ENCODE data around the gene MAFG. TPM values are rescaled to one million over a fixed set of nuclear protein-coding genes. Genes with fewer than 3 reads are reported as not detected.

MAFG gene
- total and polyA plus RNA-seq, 2 donors (not counting 1 experiment from before 2014, with no cell fraction given), result 11.3 to 20.6 TPM

DNA sequence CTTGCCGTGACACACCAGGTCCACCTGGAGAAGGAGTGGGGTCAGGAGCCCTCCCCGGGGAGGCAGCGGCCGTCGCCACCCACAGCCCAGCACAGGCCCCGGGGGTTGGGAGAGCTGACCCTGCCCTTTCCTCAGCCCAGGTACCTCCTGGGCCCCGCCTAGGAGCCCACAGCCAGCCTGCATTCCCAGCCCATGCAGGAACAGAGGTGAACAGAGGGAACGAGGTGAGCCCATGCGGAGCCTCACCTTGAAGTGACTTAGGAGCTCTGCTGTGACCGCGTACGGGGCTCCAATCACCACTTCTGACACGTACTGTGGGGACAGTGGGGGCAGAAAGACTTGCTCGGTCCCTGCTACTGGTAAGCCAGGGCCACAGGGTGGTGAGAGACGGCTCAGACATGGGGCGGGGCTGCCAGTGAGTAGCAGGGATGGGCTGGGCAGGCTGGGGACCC lies 22.1 kb downstream of the MAFG start:
- H3K4me3 ChIP-seq (replicated peaks in 1 of 4; ENCODE audit: control extremely low read depth in 1 of 4, insufficient read depth in 1 of 4, low read depth in 3 of 4, low read length in 4 of 4), result no peak overlapping the region
- H3K27ac ChIP-seq (ENCODE audit: insufficient read depth, low read length), result no peak overlapping the region
- DNase-seq (ENCODE audit: low read depth in 2 of 2), result no peak
- H3K79me2 ChIP-seq (ENCODE audit: control insufficient read depth, insufficient read depth, low read length), result peaks cover 4% of the 10 kb centered on the region
- TF ChIP-seq, protein P1, sequence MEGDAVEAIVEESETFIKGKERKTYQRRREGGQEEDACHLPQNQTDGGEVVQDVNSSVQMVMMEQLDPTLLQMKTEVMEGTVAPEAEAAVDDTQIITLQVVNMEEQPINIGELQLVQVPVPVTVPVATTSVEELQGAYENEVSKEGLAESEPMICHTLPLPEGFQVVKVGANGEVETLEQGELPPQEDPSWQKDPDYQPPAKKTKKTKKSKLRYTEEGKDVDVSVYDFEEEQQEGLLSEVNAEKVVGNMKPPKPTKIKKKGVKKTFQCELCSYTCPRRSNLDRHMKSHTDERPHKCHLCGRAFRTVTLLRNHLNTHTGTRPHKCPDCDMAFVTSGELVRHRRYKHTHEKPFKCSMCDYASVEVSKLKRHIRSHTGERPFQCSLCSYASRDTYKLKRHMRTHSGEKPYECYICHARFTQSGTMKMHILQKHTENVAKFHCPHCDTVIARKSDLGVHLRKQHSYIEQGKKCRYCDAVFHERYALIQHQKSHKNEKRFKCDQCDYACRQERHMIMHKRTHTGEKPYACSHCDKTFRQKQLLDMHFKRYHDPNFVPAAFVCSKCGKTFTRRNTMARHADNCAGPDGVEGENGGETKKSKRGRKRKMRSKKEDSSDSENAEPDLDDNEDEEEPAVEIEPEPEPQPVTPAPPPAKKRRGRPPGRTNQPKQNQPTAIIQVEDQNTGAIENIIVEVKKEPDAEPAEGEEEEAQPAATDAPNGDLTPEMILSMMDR (conservative IDR thresholded peaks at IDR 0.05 in 1 of 2, IDR thresholded peaks at IDR 0.05 in 1 of 2; ENCODE audit: low read depth in 1 of 2, low read length in 2 of 2), result no peak
- TF ChIP-seq EZH2 (IDR thresholded peaks at IDR 0.05; ENCODE audit: low read length, missing control alignments), result no peak
- H2AFZ ChIP-seq (ENCODE audit: low read length), result no peak overlapping the region
- H3K9ac ChIP-seq (ENCODE audit: insufficient read depth, low read length), result no peak overlapping the region
- H3K9me3 ChIP-seq (ENCODE audit: control insufficient read depth, insufficient read depth, low read depth, low read length), result no peaks in the 10 kb centered on the region
- H3K27me3 ChIP-seq (ENCODE audit: control insufficient read depth, insufficient read depth, low read length), result no peaks in the 10 kb centered on the region
- peaks cover 5% of the 10 kb centered on the region for H3K4me1 ChIP-seq (ENCODE audit: control insufficient read depth, extremely low read depth, insufficient read depth, low read length)
- no peaks in the 10 kb centered on the region for H4K20me1 ChIP-seq (ENCODE audit: control insufficient read depth, extremely low read depth, insufficient read depth, low read length)
- H3K36me3 ChIP-seq (ENCODE audit: control insufficient read depth, insufficient read depth, low read length), result peaks cover 26% of the 10 kb centered on the region
- H3K4me2 ChIP-seq (ENCODE audit: extremely low read depth, insufficient read depth, low read length), result no peak overlapping the region

DNA sequence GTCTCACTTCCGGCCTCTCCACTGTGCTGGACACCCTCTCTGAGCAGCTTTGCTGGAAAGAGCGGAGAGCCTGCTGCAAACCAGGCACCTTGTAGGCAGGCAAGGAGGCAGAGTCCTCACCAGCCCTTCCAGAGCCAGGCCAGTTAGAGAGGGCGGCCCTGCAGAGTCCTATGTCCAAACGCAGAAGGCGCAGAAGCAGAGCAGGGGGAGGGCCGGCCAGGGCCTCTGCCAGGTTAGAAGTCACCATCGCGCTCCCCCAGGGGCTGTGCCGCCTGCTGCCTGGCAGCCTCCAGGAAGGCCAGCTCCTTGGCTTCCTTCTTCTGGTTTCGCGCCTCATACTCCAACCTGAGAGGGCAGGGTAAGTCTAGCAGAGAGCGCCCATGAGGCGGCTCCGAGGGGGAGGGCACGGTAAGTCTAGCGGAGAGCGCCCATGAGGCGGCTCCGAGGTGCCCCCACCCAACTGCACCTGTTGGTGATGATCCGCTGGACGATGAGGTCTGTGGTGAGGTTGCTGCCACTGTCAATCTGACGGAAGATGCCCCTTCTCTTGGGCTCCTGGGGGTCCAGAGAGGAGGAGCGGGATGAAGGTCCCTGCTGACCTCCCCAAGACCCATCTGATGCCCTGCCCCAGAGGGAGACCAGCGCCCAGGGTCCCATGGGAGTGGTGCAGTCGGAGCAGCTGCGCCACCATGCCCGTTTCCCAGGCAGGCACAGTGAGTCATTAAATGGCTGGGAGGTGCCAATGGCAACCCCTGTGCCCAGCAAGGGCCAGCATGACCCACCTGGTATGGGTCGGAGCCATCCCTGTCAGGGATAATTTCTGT lies 22.7 kb downstream of the MAFG start:
- H3K9ac ChIP-seq (ENCODE audit: insufficient read depth, low read length), result no peak overlapping the region
- peaks cover under 1% of the 10 kb centered on the region for H3K4me1 ChIP-seq (ENCODE audit: control insufficient read depth, extremely low read depth, insufficient read depth, low read length)
- H3K27me3 ChIP-seq (ENCODE audit: control insufficient read depth, insufficient read depth, low read length), result no peaks in the 10 kb centered on the region
- H3K79me2 ChIP-seq (ENCODE audit: control insufficient read depth, insufficient read depth, low read length), result no peaks in the 10 kb centered on the region
- no peak overlapping the region for H3K27ac ChIP-seq (ENCODE audit: insufficient read depth, low read length)
- no peak for DNase-seq (ENCODE audit: low read depth in 2 of 2)
- TF ChIP-seq EZH2 (IDR thresholded peaks at IDR 0.05; ENCODE audit: low read length, missing control alignments), result no peak
- TF ChIP-seq, protein P1 (conservative IDR thresholded peaks at IDR 0.05 in 1 of 2, IDR thresholded peaks at IDR 0.05 in 1 of 2; ENCODE audit: low read depth in 1 of 2, low read length in 2 of 2), result no peak
- no peaks in the 10 kb centered on the region for H4K20me1 ChIP-seq (ENCODE audit: control insufficient read depth, extremely low read depth, insufficient read depth, low read length)
- H3K36me3 ChIP-seq (ENCODE audit: control insufficient read depth, insufficient read depth, low read length), result peaks cover 27% of the 10 kb centered on the region
- no peak overlapping the region for H3K4me3 ChIP-seq (replicated peaks in 1 of 4; ENCODE audit: control extremely low read depth in 1 of 4, insufficient read depth in 1 of 4, low read depth in 3 of 4, low read length in 4 of 4)
- H2AFZ ChIP-seq (ENCODE audit: low read length), result no peak overlapping the region
- no peaks in the 10 kb centered on the region for H3K9me3 ChIP-seq (ENCODE audit: control insufficient read depth, insufficient read depth, low read depth, low read length)
- H3K4me2 ChIP-seq (ENCODE audit: extremely low read depth, insufficient read depth, low read length), result no peak overlapping the region

DNA sequence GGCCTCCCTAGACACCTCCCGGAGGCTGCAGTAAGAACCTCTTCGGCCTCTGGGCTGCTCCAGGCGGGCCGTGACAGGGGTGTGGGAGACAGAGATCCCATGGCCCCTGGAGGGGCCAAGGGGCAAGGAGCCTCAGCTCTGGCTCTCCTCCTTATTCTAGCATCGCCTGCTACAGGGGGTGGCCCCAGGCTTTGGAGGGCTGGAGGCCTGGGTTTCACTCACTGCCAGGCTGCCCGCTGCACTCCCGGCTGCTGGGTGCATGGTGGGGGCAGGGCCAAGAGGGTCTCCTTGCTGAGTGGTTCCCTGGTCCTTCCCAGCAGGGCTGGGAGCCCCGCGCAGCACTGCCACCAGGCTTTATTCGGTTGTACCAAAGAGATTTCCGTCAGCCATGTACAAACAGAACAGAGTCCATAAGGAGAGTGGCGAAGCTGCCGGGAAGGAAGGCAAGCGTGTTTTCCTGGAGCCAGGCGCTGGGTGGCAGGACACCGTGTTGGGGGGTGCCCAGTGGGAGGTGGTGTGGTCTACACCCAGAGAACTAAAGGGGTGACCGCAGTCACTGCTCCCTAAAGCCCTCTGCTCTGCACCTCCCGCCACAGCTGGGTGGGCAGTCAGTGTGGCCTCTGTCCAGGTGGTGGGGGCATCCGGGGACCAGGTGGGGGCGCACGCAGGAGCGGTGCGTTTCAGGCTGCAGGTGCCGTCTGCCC lies 23.5 kb downstream of the MAFG start:
- no peaks in the 10 kb centered on the region for H3K27me3 ChIP-seq (ENCODE audit: control insufficient read depth, insufficient read depth, low read length)
- DNase-seq (ENCODE audit: low read depth in 2 of 2), result no peak
- no peaks in the 10 kb centered on the region for H3K79me2 ChIP-seq (ENCODE audit: control insufficient read depth, insufficient read depth, low read length)
- H3K27ac ChIP-seq (ENCODE audit: insufficient read depth, low read length), result no peak overlapping the region
- H3K9ac ChIP-seq (ENCODE audit: insufficient read depth, low read length), result no peak overlapping the region
- no peaks in the 10 kb centered on the region for H4K20me1 ChIP-seq (ENCODE audit: control insufficient read depth, extremely low read depth, insufficient read depth, low read length)
- no peak for TF ChIP-seq EZH2 (IDR thresholded peaks at IDR 0.05; ENCODE audit: low read length, missing control alignments)
- TF ChIP-seq, protein P1 (conservative IDR thresholded peaks at IDR 0.05 in 1 of 2, IDR thresholded peaks at IDR 0.05 in 1 of 2; ENCODE audit: low read depth in 1 of 2, low read length in 2 of 2), result no peak
- H3K4me1 ChIP-seq (ENCODE audit: control insufficient read depth, extremely low read depth, insufficient read depth, low read length), result no peaks in the 10 kb centered on the region
- no peak overlapping the region for H3K4me2 ChIP-seq (ENCODE audit: extremely low read depth, insufficient read depth, low read length)
- no peaks in the 10 kb centered on the region for H3K9me3 ChIP-seq (ENCODE audit: control insufficient read depth, insufficient read depth, low read depth, low read length)
- H3K4me3 ChIP-seq (replicated peaks in 1 of 4; ENCODE audit: control extremely low read depth in 1 of 4, insufficient read depth in 1 of 4, low read depth in 3 of 4, low read length in 4 of 4), result no peak overlapping the region
- H3K36me3 ChIP-seq (ENCODE audit: control insufficient read depth, insufficient read depth, low read length), result peaks cover 29% of the 10 kb centered on the region
- no peak overlapping the region for H2AFZ ChIP-seq (ENCODE audit: low read length)

Measured in fibroblast of lung (primary cell).